ENCODE data around the gene BPIFB6. TPM values are rescaled to one million over a fixed set of nuclear protein-coding genes. Genes with fewer than 3 reads are reported as not detected.

Gene BPIFB6
- total and polyA plus RNA-seq, 2 donors (not counting 1 experiment from before 2014, with no cell fraction given): not detected

GRCh38 chr20:33081411-33082154, 50.1 kb downstream of the BPIFB6 start:
- no peak overlapping the region for H3K9ac ChIP-seq (ENCODE audit: insufficient read depth, low read length)
- no peak for TF ChIP-seq EZH2 (IDR thresholded peaks at IDR 0.05; ENCODE audit: low read length, missing control alignments)
- TF ChIP-seq CTCF (conservative IDR thresholded peaks at IDR 0.05 in 1 of 2, IDR thresholded peaks at IDR 0.05 in 1 of 2; ENCODE audit: low read depth in 1 of 2, low read length in 2 of 2): no peak
- H4K20me1 ChIP-seq (ENCODE audit: control insufficient read depth, extremely low read depth, insufficient read depth, low read length): no peaks in the 10 kb centered on the region
- H3K27ac ChIP-seq (ENCODE audit: insufficient read depth, low read length): no peak overlapping the region
- no peaks in the 10 kb centered on the region for H3K36me3 ChIP-seq (ENCODE audit: control insufficient read depth, insufficient read depth, low read length)
- H2AFZ ChIP-seq (ENCODE audit: low read length): no peak overlapping the region
- H3K4me2 ChIP-seq (ENCODE audit: extremely low read depth, insufficient read depth, low read length): no peak overlapping the region
- H3K79me2 ChIP-seq (ENCODE audit: control insufficient read depth, insufficient read depth, low read length): no peaks in the 10 kb centered on the region
- no peaks in the 10 kb centered on the region for H3K9me3 ChIP-seq (ENCODE audit: control insufficient read depth, insufficient read depth, low read depth, low read length)
- H3K27me3 ChIP-seq (ENCODE audit: control insufficient read depth, insufficient read depth, low read length): no peaks in the 10 kb centered on the region
- H3K4me1 ChIP-seq (ENCODE audit: control insufficient read depth, extremely low read depth, insufficient read depth, low read length): no peaks in the 10 kb centered on the region
- no peak overlapping the region for H3K4me3 ChIP-seq (replicated peaks in 1 of 4; ENCODE audit: control extremely low read depth in 1 of 4, insufficient read depth in 1 of 4, low read depth in 3 of 4, low read length in 4 of 4)
- DNase-seq (ENCODE audit: low read depth in 2 of 2): no peak

GRCh38 chr20:33082546-33082945, 51.1 kb downstream of the BPIFB6 start:
- Histone ChIP-seq H3K36me3 (ENCODE audit: control insufficient read depth, insufficient read depth, low read length) (no peaks in the 10 kb centered on the region), H4K20me1 (ENCODE audit: control insufficient read depth, extremely low read depth, insufficient read depth, low read length) (no peaks in the 10 kb centered on the region), H3K9me3 (ENCODE audit: control insufficient read depth, insufficient read depth, low read depth, low read length) (no peaks in the 10 kb centered on the region), H3K9ac (ENCODE audit: insufficient read depth, low read length) (no peak overlapping the region), H3K4me3 (replicated peaks in 1 of 4; ENCODE audit: control extremely low read depth in 1 of 4, insufficient read depth in 1 of 4, low read depth in 3 of 4, low read length in 4 of 4) (no peak overlapping the region), H3K27ac (ENCODE audit: insufficient read depth, low read length) (no peak overlapping the region), H3K27me3 (ENCODE audit: control insufficient read depth, insufficient read depth, low read length) (no peaks in the 10 kb centered on the region), H3K4me1 (ENCODE audit: control insufficient read depth, extremely low read depth, insufficient read depth, low read length) (no peaks in the 10 kb centered on the region), H2AFZ (ENCODE audit: low read length) (no peak overlapping the region), H3K79me2 (ENCODE audit: control insufficient read depth, insufficient read depth, low read length) (no peaks in the 10 kb centered on the region), H3K4me2 (ENCODE audit: extremely low read depth, insufficient read depth, low read length) (no peak overlapping the region)
- no peak for DNase-seq (ENCODE audit: low read depth in 2 of 2)
- no peak for TF ChIP-seq CTCF (conservative IDR thresholded peaks at IDR 0.05 in 1 of 2, IDR thresholded peaks at IDR 0.05 in 1 of 2; ENCODE audit: low read depth in 1 of 2, low read length in 2 of 2)

- H3K27ac ChIP-seq (ENCODE audit: insufficient read depth, low read length): no peak overlapping the region
- no peaks in the 10 kb centered on the region for H3K79me2 ChIP-seq (ENCODE audit: control insufficient read depth, insufficient read depth, low read length)
- H3K4me2 ChIP-seq (ENCODE audit: extremely low read depth, insufficient read depth, low read length): no peak overlapping the region
- TF ChIP-seq CTCF (conservative IDR thresholded peaks at IDR 0.05 in 1 of 2, IDR thresholded peaks at IDR 0.05 in 1 of 2; ENCODE audit: low read depth in 1 of 2, low read length in 2 of 2): no peak
- TF ChIP-seq EZH2 (IDR thresholded peaks at IDR 0.05; ENCODE audit: low read length, missing control alignments): no peak
- no peaks in the 10 kb centered on the region for H3K9me3 ChIP-seq (ENCODE audit: control insufficient read depth, insufficient read depth, low read depth, low read length)
- H3K36me3 ChIP-seq (ENCODE audit: control insufficient read depth, insufficient read depth, low read length): no peaks in the 10 kb centered on the region
- H3K27me3 ChIP-seq (ENCODE audit: control insufficient read depth, insufficient read depth, low read length): no peaks in the 10 kb centered on the region
- H2AFZ ChIP-seq (ENCODE audit: low read length): no peak overlapping the region
- H3K4me3 ChIP-seq (replicated peaks in 1 of 4; ENCODE audit: control extremely low read depth in 1 of 4, insufficient read depth in 1 of 4, low read depth in 3 of 4, low read length in 4 of 4): no peak overlapping the region
- H3K9ac ChIP-seq (ENCODE audit: insufficient read depth, low read length): no peak overlapping the region
- no peak for DNase-seq (ENCODE audit: low read depth in 2 of 2)
- no peaks in the 10 kb centered on the region for H3K4me1 ChIP-seq (ENCODE audit: control insufficient read depth, extremely low read depth, insufficient read depth, low read length)
- H4K20me1 ChIP-seq (ENCODE audit: control insufficient read depth, extremely low read depth, insufficient read depth, low read length): no peaks in the 10 kb centered on the region
Observed at GRCh38 chr20:33083544-33084340, 52.3 kb downstream of the BPIFB6 start.

All from fibroblast of lung (primary cell).